A673 (cell line): Measurements from ENCODE around the gene RAB13. TPM values are rescaled to one million over a fixed set of nuclear protein-coding genes. Genes with fewer than 3 reads are reported as not detected.
"Not testable (repeated sequence)": the region's sequence is repeated elsewhere in the genome, so short reads cannot be mapped to it uniquely, and the experiment has no call there.

ENCODE experiments used
- Bru-seq: library from RNA; stranded (reverse); fragments of 400-500 nt; gene quantifications from one replicate; lab custom pipeline; 2021; lab: Mats Ljungman, UMichigan
- BruChase-seq, 2 experiments: library from RNA; stranded (reverse); fragments of 400-500 nt; gene quantifications; one replicate each; lab custom pipeline; 2021; lab: Mats Ljungman, UMichigan
- BruUV-seq: library from RNA; stranded (reverse); fragments of 400-500 nt; replicated peaks from 2 replicates; lab custom pipeline; 2021; lab: Mats Ljungman, UMichigan
- CTCF ChIA-PET: fragments of 300-600 bp; sonication (Branson Sonifier 250); formaldehyde crosslinking; loops from one replicate; lab custom pipeline; 2022; ENCODE audit warnings: antibody characterized with exemption; lab: Charles Lee
- POLR2A ChIA-PET: fragments of 300-600 bp; sonication (Branson Sonifier 250); formaldehyde crosslinking; loops from one replicate; lab custom pipeline; 2022; ENCODE audit warnings: antibody characterized with exemption; ENCODE audit not compliant: low non-redundant PET; lab: Charles Lee
- DNase-seq: peaks from one replicate; pipeline ENCODE4 v3.0.0-alpha.2; 2015; ENCODE audit warnings: low spot score
- H3K27ac ChIP-seq: fragments of 200-600 bp; sonication (generic); 2 replicates; pipeline ENCODE4 v1.5.1; 2016; ENCODE audit warnings: mixed run types, low read depth, mild to moderate bottlenecking, mixed read lengths, antibody characterized with exemption, low read length; ENCODE audit not compliant: poor library complexity, severe bottlenecking
- H3K27me3 ChIP-seq: fragments of 200-600 bp; sonication (generic); replicated peaks from 2 replicates; pipeline ENCODE4 v1.6.1; 2017; ENCODE audit warnings: mixed run types, low read depth, mild to moderate bottlenecking, mixed read lengths, antibody characterized with exemption, low read length; ENCODE audit not compliant: insufficient read depth, poor library complexity
- H3K36me3 ChIP-seq: fragments of 200-600 bp; sonication (generic); 2 replicates; pipeline ENCODE4 v1.6.1; 2016; ENCODE audit warnings: mixed run types, mild to moderate bottlenecking, mixed read lengths, antibody characterized with exemption, low read length; ENCODE audit not compliant: insufficient read depth, poor library complexity, severe bottlenecking
- H3K4me1 ChIP-seq: fragments of 200-600 bp; sonication (generic); 2 replicates; pipeline ENCODE4 v1.6.1; 2017; ENCODE audit warnings: mixed run types, mild to moderate bottlenecking, mixed read lengths, antibody characterized with exemption, low read length; ENCODE audit not compliant: insufficient read depth, poor library complexity, severe bottlenecking
- H3K4me3 ChIP-seq: fragments of 200-600 bp; sonication (generic); 2 replicates; pipeline ENCODE4 v1.5.1; 2016; ENCODE audit warnings: low read depth, mixed run types, mild to moderate bottlenecking, mixed read lengths, low read length; ENCODE audit not compliant: poor library complexity, severe bottlenecking
- H3K9me3 ChIP-seq: fragments of 200-600 bp; sonication (generic); 2 replicates; pipeline ENCODE4 v1.6.1; 2016; ENCODE audit warnings: mixed run types, low read depth, mild to moderate bottlenecking, mixed read lengths, antibody characterized with exemption, low read length; ENCODE audit not compliant: poor library complexity, severe bottlenecking
- EZH2 ChIP-seq: fragments of 200-600 bp; sonication (generic); IDR thresholded peaks from 2 replicates; pipeline ENCODE4 v1.6.1; 2017; ENCODE audit warnings: borderline replicate concordance, low read depth, mild to moderate bottlenecking, mixed read lengths, antibody characterized with exemption, low read length; ENCODE audit not compliant: poor library complexity, severe bottlenecking
- intact Hi-C: fragments of 100-400 bp; cut with micrococcal nuclease; formaldehyde crosslinking; loops from one replicate; pipeline ENCODE4 v1.10.0; 2022; ENCODE audit not compliant: unreplicated experiment
- long read RNA-seq: library from polyadenylated mRNA; stranded (forward); transcript quantifications from one replicate; pipeline ENCODE4 v2.0.0, GENCODE V29; 2022
- total RNA-seq: library from RNA; stranded (reverse); gene quantifications from 2 replicates; pipeline ENCODE4 v1.2.3, GENCODE V29; 2021
- TF ChIP-seq, protein P1 (sequence below): fragments of 300-800, 200-600 bp; sonication (generic); conservative IDR thresholded peaks from 2 replicates; pipeline ENCODE4 v1.5.1; 2017; ENCODE audit warnings: low read depth, mild to moderate bottlenecking, antibody characterized with exemption, low read length, moderate library complexity, mixed read lengths

Gene RAB13
- total RNA-seq: 169 and 206 TPM in 2 replicates
- percentile 97 among the genes with signal in this experiment for Bru-seq, nascent RNA
- percentile 97 among the genes with signal in this experiment for BruChase-seq, experiment 1, labeled RNA remaining after a 2-hour chase
- percentile 99 among the genes with signal in this experiment for BruChase-seq, experiment 2, labeled RNA remaining after a 6-hour chase
- long read RNA-seq, transcript RAB13-201 (8 exons, 1,176 nt): major isoform, 103 of 128 reads
- long read RNA-seq, partial matches to known transcripts: 0 of 128 reads
- long read RNA-seq, other reads (novel, unspliced or antisense): 22 of 128 reads

- Histone ChIP-seq H3K27ac (peak within 1 kb of the TSS; percentile 80), H3K9me3 (no peaks in the 10 kb centered on the region), H3K36me3 (peaks cover 21% of the 10 kb centered on the region), H3K27me3 (no peaks in the 10 kb centered on the region), H3K4me3 (peak within 1 kb of the TSS; percentile 83), H3K4me1 (peaks cover 14% of the 10 kb centered on the region)
- ChIA-PET CTCF (interaction anchor here (0.6 to 1.6 kb wide), 6 partner anchors 39 to 308 kb away, joined by 3 to 9 read pairs (median 4); partner anchors contain the start of gene DENND4B), POLR2A (interaction anchor here (0.6 to 1.1 kb wide), 2 partner anchors 9 to 23 kb away, joined by 4 to 6 read pairs; partner anchors contain the start of genes JTB and SLC39A1)
- no peak for TF ChIP-seq EZH2
- TF ChIP-seq, protein P1, sequence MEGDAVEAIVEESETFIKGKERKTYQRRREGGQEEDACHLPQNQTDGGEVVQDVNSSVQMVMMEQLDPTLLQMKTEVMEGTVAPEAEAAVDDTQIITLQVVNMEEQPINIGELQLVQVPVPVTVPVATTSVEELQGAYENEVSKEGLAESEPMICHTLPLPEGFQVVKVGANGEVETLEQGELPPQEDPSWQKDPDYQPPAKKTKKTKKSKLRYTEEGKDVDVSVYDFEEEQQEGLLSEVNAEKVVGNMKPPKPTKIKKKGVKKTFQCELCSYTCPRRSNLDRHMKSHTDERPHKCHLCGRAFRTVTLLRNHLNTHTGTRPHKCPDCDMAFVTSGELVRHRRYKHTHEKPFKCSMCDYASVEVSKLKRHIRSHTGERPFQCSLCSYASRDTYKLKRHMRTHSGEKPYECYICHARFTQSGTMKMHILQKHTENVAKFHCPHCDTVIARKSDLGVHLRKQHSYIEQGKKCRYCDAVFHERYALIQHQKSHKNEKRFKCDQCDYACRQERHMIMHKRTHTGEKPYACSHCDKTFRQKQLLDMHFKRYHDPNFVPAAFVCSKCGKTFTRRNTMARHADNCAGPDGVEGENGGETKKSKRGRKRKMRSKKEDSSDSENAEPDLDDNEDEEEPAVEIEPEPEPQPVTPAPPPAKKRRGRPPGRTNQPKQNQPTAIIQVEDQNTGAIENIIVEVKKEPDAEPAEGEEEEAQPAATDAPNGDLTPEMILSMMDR: no peak
- no TSS peak for BruUV-seq
- DNase-seq: peak; percentile 92
- intact Hi-C loops: loop anchor here (1.0 to 10.0 kb wide), 7 partner anchors 65 to 471 kb away; partner anchors contain the start of genes ILF2 and NPR1
These were observed at the start of gene RAB13 for GRCh38 chr1:153985941-153986761. TSS of gene RAB13 (minus strand) at chr1:153986339. CDS start at chr1:153986236, 103 bp downstream.

DNA sequence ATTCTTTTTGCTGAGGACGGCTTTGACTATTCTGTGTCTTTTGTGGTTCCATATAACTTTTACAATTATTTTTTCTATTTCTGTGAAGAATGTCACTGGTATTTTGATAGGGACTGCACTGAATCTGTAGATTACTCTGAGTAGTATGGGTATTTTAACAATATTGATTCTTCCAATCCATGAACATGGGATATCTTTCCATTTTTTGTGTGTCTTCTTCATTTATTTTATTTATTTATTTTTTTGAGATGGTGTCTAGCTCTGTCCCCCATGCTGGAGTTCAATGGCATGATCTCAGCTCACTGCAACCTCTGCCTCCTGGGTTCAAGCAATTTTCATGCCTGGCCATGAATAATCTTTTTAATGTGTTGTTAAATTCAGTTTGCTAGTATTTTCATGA, 47.6 kb upstream of the RAB13 start:
- intact Hi-C loops, BruUV-seq, CTCF ChIA-PET, H3K27me3 ChIP-seq, H3K4me3 ChIP-seq, DNase-seq, POLR2A ChIA-PET, H3K9me3 ChIP-seq, H3K36me3 ChIP-seq, H3K27ac ChIP-seq, H3K4me1 ChIP-seq: not testable (repeated sequence)

GRCh38 chr1:154019940-154020339, 33.8 kb upstream of the RAB13 start:
- no peak overlapping the region for H3K27ac ChIP-seq
- no peak for DNase-seq
- H3K27me3 ChIP-seq: no peaks in the 10 kb centered on the region
- no peak for TF ChIP-seq EZH2
- TF ChIP-seq, protein P1: no peak
- no peaks in the 10 kb centered on the region for H3K36me3 ChIP-seq
- no peak overlapping the region for H3K4me3 ChIP-seq
- H3K4me1 ChIP-seq: no peaks in the 10 kb centered on the region
- CTCF ChIA-PET: no interaction called here
- BruUV-seq: no TSS peak
- H3K9me3 ChIP-seq: no peaks in the 10 kb centered on the region
- POLR2A ChIA-PET: no interaction called here
- intact Hi-C loops: no loop called here
